Right cardiac atrium (tissue), 5 donors: ENCODE measurements around the gene PRKCD. TPM values are rescaled to one million over a fixed set of nuclear protein-coding genes. Genes with fewer than 3 reads are reported as not detected.
"Not testable (repeated sequence)": the region's sequence is repeated elsewhere in the genome, so short reads cannot be mapped to it uniquely, and the experiment has no call there.

Source experiments
- ATAC-seq, 2 donors: fragments of 200-7000 bp; cut with Tn5 transposase; one replicate each; pipeline versions ENCODE4 v1.8.0 to v1.9.1; 2020; ENCODE audit warnings: moderate library complexity in 2 of 2, mild to moderate bottlenecking in 1 of 2
- DNase-seq, 3 donors: peaks; one replicate each; pipeline ENCODE4 v3.0.0-alpha.2; 2020
- H3K27ac ChIP-seq: one replicate; pipeline ENCODE4 v1.5.1; 2013; ENCODE audit warnings: mild to moderate bottlenecking, low read length, control low read depth, moderate library complexity
- H3K27me3 ChIP-seq: one replicate; pipeline ENCODE4 v1.6.1; 2013; ENCODE audit not compliant: control insufficient read depth, insufficient read depth
- H3K4me1 ChIP-seq: one replicate; pipeline ENCODE4 v1.6.1; 2013; ENCODE audit warnings: low read length; ENCODE audit not compliant: control insufficient read depth, insufficient read depth
- H3K4me3 ChIP-seq: one replicate; pipeline ENCODE4 v1.5.1; 2013; ENCODE audit warnings: low read length, control low read depth
- H3K9me3 ChIP-seq: one replicate; pipeline ENCODE4 v1.6.1; 2013; ENCODE audit warnings: low read length; ENCODE audit not compliant: control insufficient read depth
- WGBS: extraction: QIAGEN DNeasy Blood & Tissue Kit; methylation state at CpG from one replicate; pipeline ENCODE4 v1.1.7; 2013; 5-methylcytosine and 5-hydroxymethylcytosine counted together
- intact Hi-C, 4 donors: fragments of 100-400 bp; cut with DNase I; formaldehyde crosslinking; loops; one replicate each; pipeline versions ENCODE4 v1.11.0 to v1.14.0; 2022 to 2023
- polyA plus RNA-seq: library from polyadenylated mRNA; stranded (reverse); fragments of 200-250 nt; gene quantifications from one replicate; pipeline ENCODE4 v1.2.3, GENCODE V29; 2013
- total RNA-seq, 4 donors: library from RNA; stranded (reverse); fragmentation: NEBNext Ultra II Directional; extraction: Animal tissue kit (Norgen Biotek cat#: 25700); gene quantifications; one replicate each; pipeline ENCODE4 v1.2.1, GENCODE V29; 2021
- donor health status: healthy with polysubstance abuse.
- donor health status: DM: no; HTN: yes; CAD: no.
- donor health status: DM: no; HTN: no; CAD: no.
- donor health status: DM: no; HTN: yes; CAD: no; lungs with severe emphysema.
- donor health status: DM: yes; HTN: yes; CAD: no.

The PRKCD gene
- total and polyA plus RNA-seq, 5 donors = 20.9 to 34.4 (median 28.4) TPM

DNA sequence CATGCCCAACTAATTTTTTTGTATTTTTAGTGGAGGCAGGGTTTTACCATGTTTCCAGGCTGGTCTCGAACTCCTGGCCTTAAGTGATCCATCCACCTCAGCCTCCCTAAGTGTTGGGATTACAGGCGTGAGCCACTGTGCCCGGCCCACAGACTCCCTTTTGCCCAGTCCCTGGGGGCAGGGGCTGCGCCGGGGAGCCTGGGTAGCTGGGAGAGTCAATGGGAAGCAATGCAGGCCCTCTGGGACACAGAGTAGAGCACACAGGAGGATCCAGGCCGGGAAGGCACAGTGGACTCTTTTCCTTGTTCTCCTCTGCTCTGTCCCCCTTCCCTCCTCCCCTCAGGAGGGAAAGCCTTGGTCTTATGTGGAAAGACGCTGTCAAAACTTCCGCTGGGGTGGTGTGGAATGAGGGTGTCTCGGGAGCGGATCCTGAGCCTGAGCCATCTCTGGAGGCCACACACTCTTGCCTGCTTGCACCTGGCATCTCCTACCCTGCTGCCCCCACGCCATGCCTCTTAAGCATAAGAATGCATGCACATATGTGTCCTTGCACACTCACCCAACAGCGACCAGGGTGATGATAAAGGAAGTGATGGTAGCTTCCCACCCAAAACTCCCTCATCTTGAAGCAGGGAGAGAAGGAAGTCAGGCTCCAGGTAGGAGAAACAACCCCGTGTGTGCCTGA, 11.9 kb upstream of the PRKCD start:
- no peak for ATAC-seq
- Histone ChIP-seq H3K4me1 (peaks cover 5% of the 10 kb centered on the region), H3K27me3 (no peaks in the 10 kb centered on the region), H3K4me3 (no peak overlapping the region), H3K27ac (no peak overlapping the region), H3K9me3 (no peaks in the 10 kb centered on the region)
- peak in 1 of 3 donors; percentile 7 for DNase-seq
- intact Hi-C loops = no loop called here
- WGBS = 83% methylated on average over 13 of the region's 13 CpGs

DNA sequence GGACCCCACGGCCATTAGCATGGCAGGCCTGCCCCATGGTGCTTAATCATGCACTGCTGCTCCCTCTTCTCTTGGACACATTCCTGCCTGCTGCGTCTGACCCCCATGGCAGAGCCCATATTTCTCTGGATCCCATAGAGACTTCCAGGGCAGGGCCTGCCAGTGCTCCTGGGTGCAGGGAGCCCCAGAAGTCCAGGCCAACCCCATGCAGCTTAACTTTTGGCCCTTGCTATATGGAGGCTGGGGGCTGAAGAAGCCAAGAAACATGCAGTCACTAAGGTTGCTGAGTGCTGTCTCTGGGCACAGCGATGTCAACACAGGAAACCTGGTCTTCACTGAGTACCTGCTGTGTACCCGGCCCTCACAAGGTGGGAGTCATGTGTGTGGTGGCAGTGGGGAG, 11.3 kb upstream of the PRKCD start:
- Histone ChIP-seq H3K27me3 (no peaks in the 10 kb centered on the region), H3K27ac (no peak overlapping the region), H3K4me3 (no peak overlapping the region), H3K9me3 (no peaks in the 10 kb centered on the region), H3K4me1 (peaks cover 5% of the 10 kb centered on the region)
- no peak for ATAC-seq
- intact Hi-C loops = no loop called here
- WGBS = 84% methylated on average over 4 of the region's 4 CpGs
- no peak for DNase-seq

DNA sequence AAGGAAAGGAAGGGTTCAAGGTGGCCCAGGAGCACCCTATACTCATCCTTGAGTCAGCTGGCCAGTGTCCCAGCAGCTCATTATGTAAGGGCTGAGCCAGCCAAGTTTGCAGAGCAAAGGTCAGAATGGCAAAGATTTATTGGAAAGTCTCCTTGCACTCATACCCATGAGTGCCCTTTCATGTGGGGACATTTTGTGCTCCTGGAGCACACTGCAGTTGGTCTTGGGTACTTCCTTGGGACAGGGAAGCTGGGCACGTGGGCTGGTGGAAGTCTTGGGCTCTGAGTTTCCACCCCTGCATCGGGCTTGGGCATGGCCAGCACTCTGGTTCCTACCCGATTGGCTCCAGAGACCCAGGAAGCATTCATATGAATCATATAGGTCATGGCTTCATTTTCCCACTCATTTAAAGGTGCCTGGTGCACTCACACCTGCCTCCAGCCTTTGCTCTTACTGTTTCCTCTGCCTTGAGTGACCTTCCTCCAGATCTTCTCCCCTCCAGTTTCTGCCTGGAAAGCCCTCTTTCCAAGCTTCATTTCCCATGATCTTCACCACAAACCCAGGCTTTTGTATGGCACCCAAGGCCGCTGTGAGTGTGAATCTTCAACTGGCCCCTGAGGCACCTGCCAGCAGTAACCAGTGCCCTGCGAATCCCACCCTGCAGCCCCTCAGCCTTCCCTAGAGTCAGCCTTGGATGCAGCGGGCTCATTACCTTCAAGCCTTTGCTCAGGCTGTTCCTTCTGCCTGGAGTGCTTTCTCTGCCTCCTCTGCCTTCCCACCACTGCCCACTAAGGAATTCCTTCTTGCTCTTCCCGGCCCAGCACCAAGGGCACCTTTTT, 10.5 kb upstream of the PRKCD start:
- Histone ChIP-seq H3K27ac (no peak overlapping the region), H3K4me1 (peaks cover 6% of the 10 kb centered on the region), H3K9me3 (no peaks in the 10 kb centered on the region), H3K4me3 (no peak overlapping the region), H3K27me3 (no peaks in the 10 kb centered on the region)
- 81% methylated on average over 7 of the region's 7 CpGs for WGBS
- peak in 1 of 2 donors; percentile 21 for ATAC-seq
- intact Hi-C loops = no loop called here
- DNase-seq = no peak

DNA sequence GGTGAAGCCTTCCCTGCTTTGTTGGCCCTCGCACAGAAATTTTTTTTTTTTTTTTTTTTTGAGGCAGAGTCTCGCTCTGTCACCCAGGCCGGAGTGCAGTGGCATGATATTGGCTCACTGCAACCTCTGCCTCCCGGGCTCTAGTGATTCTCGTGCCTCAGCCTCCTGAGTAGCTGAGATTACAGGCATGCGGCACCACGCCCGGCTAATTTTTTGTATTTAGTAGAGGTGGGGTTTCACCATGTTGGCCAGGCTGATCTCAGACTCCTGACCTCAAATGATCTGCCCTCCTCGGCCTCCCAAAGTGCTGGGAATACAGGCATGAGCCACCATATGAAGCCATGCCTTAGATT, 9.9 kb upstream of the PRKCD start:
- H3K9me3 ChIP-seq, H3K27ac ChIP-seq, H3K4me3 ChIP-seq, H3K27me3 ChIP-seq, ATAC-seq, H3K4me1 ChIP-seq, intact Hi-C loops, DNase-seq: not testable (repeated sequence)
- WGBS = 91% methylated on average over 9 of the region's 9 CpGs

DNA sequence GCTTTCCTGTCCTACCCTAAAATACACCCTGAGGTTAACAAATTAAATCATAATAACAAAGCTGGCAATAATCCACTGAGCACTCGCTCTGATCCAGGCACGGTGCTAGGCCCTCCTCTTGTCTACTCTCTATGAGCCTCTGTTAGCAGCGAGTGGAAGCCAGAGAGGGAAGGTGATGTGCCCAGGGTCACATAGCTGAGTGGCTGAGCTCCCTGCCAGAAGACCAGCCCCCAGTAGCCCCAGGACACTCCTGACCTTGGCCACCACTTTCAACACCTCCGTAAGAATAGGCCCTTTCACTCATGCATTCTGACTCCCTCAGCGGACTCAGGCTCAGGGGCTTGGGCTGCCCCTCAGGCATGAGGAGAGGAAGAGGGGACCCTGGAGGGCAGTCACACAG, 9.5 kb upstream of the PRKCD start:
- intact Hi-C loops = no loop called here
- no peaks in the 10 kb centered on the region for H3K27me3 ChIP-seq
- ATAC-seq (no peak), DNase-seq (no peak)
- peaks cover 6% of the 10 kb centered on the region for H3K4me1 ChIP-seq
- no peak overlapping the region for H3K27ac ChIP-seq
- 80% methylated on average over 5 of the region's 5 CpGs for WGBS
- no peaks in the 10 kb centered on the region for H3K9me3 ChIP-seq
- H3K4me3 ChIP-seq = no peak overlapping the region

DNA sequence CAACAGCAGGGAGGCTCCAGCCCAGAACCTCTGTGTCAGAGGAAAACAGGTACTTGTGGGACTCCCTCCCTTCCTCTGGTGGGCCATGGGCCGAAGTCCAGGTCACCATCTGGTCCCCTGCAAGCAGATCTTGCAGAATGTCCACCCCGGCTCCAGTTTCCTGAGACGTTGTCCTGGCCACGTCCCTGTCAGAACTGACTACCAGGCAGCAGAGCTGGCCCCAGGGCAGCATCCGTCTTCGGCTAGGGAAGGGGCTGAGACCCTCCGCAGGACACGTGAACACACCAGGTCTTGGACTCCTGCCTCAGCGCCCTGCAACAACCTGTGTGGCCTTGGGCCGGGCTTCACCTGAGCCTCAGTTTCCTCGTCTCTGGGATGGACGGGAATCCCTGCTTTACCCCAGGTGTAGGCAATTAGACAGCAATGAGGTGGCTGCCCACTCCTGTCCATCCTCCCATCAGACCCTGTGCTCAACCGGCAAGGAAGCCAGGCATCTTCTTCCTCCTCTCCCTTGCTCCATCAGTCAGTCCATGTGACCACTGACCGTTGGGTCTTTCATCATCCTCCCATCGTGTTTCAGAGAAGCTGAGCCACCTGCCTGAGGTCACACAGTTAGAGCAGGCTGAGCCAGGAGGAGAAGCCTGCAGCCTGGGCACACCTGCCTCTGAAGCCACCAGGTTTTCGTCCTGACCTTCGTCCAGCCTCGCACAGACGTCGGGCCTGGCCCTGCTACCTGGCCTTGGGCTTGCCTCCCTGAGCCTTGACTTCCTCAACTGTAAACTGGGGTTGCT, 8.9 kb upstream of the PRKCD start:
- no peak for ATAC-seq
- Histone ChIP-seq H3K9me3 (no peaks in the 10 kb centered on the region), H3K4me1 (peaks cover 6% of the 10 kb centered on the region), H3K27me3 (no peaks in the 10 kb centered on the region), H3K27ac (no peak overlapping the region), H3K4me3 (no peak overlapping the region)
- 81% methylated on average over 20 of the region's 20 CpGs for WGBS
- DNase-seq = no peak
- intact Hi-C loops = no loop called here

DNA sequence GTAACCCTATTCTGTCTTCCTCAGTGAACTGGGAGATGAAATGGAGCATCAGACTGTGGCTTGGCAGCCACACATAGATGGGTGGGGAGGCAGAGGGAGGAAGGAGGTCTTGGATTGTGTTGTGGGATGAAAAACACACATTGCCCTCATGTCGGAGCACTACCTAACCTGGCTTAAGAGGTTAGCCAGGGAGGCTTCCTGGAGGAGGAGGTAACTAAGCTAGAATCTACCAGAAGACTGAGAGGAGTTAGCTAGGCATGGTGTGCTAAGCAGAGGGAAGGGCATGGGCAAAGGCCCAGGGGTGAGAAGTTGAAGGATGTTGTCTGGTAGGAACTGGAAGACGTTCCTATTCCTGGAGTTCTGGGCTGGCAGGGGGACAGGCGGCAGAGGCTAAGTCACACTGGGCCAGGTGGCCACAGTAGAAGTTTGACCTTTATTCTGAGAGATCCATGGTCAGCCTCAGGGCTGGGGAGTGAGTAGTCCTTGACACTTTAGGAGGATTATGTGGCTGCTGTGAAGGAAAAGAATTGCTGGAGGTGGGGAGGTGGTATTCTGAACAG, 7.7 kb upstream of the PRKCD start:
- intact Hi-C loops = no loop called here
- Histone ChIP-seq H3K9me3 (no peaks in the 10 kb centered on the region), H3K4me1 (peaks cover 6% of the 10 kb centered on the region), H3K27ac (no peak overlapping the region), H3K27me3 (no peaks in the 10 kb centered on the region), H3K4me3 (no peak overlapping the region)
- WGBS = 77% methylated on average over 3 of the region's 3 CpGs
- DNase-seq (peak in 1 of 3 donors; percentile 13), ATAC-seq (no peak)

DNA sequence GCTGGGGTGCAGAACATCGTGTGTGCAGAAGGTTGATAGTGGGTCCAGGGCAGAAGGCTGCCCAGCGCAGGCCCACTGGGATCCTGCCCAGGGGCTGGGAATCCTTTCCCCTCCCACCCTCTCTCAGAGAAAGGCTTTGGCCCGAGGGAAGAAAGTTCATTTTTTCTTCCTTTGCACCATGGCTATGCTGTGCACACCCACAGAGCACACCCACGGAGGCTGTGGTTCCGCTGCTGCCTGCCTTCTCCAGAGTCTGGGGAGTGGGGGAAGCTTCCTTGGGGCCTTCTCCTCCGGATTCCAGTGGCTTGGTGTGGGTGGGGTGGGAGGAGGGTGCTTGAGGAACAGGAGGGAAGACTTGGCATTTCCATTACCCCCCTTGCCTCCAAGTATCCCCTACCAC, 7.0 kb upstream of the PRKCD start:
- Histone ChIP-seq H3K27ac (no peak overlapping the region), H3K4me1 (peaks cover 6% of the 10 kb centered on the region), H3K27me3 (no peaks in the 10 kb centered on the region), H3K9me3 (no peaks in the 10 kb centered on the region), H3K4me3 (no peak overlapping the region)
- no peak for ATAC-seq
- intact Hi-C loops = no loop called here
- WGBS = 74% methylated on average over 6 of the region's 6 CpGs
- DNase-seq = peak in 1 of 3 donors; percentile 14

DNA sequence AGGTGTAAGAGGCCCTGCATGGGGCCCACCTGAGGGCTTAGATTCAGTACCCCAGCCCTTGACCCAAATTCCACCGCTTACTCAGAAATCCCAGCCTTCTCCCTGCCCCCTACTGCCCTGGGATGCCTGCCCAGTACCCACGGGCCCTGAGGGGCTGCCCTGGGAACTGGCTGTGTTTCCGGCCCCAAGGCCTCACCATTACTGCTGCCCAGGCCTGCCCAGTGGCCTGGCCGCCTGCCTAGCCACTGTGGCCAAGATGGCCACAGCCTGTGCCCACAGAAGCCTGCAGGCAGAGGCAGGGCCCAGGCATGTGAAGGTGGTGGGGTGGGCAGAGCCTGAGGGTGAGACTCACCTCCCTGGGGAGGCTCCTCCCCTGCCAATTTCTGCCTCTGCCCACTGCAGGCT, 6.1 kb upstream of the PRKCD start:
- Histone ChIP-seq H3K4me3 (no peak overlapping the region), H3K4me1 (peaks cover 11% of the 10 kb centered on the region), H3K27me3 (no peaks in the 10 kb centered on the region), H3K9me3 (no peaks in the 10 kb centered on the region), H3K27ac (no peak overlapping the region)
- intact Hi-C loops = no loop called here
- WGBS = 74% methylated on average over 4 of the region's 4 CpGs
- DNase-seq (peak in 1 of 3 donors; percentile 30), ATAC-seq (no peak)

DNA sequence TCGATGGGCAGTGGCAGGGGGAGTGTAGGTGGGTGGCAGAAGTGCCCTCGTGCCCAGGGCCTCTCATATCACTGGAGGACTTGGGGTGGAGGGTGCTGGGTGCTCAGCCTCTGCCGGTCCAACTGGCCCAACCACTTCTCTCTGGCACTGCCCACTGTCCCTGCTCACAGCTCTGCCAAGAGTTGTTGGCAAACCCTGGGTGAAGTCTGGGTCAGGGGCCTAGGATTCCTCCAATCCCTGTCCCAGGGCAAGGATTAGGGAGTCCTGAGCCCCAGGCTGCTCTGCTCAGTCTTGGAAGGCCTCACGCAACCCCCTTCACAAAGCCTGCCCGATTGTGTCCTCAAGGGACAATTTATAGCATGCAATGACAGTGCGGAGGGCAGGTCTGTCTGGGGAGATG, 5.2 kb upstream of the PRKCD start:
- Histone ChIP-seq H3K9me3 (no peaks in the 10 kb centered on the region), H3K27me3 (no peaks in the 10 kb centered on the region), H3K4me1 (peaks cover 15% of the 10 kb centered on the region), H3K4me3 (no peak overlapping the region), H3K27ac (no peak overlapping the region)
- DNase-seq (peak in 1 of 3 donors; percentile 48), ATAC-seq (no peak)
- WGBS = 67% methylated on average over 6 of the region's 6 CpGs
- intact Hi-C loops = no loop called here
